Endothelial cell of umbilical vein (primary cell): Measurements from ENCODE around the gene DOLPP1.

ENCODE experiments used
- CTCF ChIP-seq, 2 donors: IDR thresholded peaks; 1 replicate in 1 of 2; 2 replicates in 1 of 2; pipeline ENCODE4 v1.5.1; 2011; ENCODE audit warnings: low read length in 2 of 2, mild to moderate bottlenecking in 2 of 2, moderate library complexity in 2 of 2, control low read depth in 1 of 2, inconsistent platforms in 1 of 2, low read depth in 1 of 2; ENCODE audit not compliant: insufficient read depth in 1 of 2; ENCODE audit errors: extremely low read depth in 1 of 2
- MAX ChIP-seq: IDR thresholded peaks from 2 replicates; pipeline ENCODE4 v1.6.1; 2011; ENCODE audit not compliant: insufficient read depth, insufficient read length
- POLR2A ChIP-seq: IDR thresholded peaks from 2 replicates; pipeline ENCODE4 v1.6.1; 2012; ENCODE audit warnings: low read depth, mild to moderate bottlenecking, control low read depth, low read length

GRCh38 chr9:129107651-129108050 is 26.7 kb downstream of the DOLPP1 start:
- TF ChIP-seq CTCF (IDR thresholded peaks at IDR 0.05; ENCODE audit: extremely low read depth in 1 of 2, insufficient read depth in 1 of 2, low read depth in 1 of 2, low read length in 2 of 2) (no peak), MAX (no peak), POLR2A (no peak)
